Measurements from ENCODE around the gene CPB2. TPM values are rescaled to one million over a fixed set of nuclear protein-coding genes. Genes with fewer than 3 reads are reported as not detected.

Gene CPB2
- total and polyA plus RNA-seq, 4 donors, result 175 to 997 (median 504) TPM

DNA sequence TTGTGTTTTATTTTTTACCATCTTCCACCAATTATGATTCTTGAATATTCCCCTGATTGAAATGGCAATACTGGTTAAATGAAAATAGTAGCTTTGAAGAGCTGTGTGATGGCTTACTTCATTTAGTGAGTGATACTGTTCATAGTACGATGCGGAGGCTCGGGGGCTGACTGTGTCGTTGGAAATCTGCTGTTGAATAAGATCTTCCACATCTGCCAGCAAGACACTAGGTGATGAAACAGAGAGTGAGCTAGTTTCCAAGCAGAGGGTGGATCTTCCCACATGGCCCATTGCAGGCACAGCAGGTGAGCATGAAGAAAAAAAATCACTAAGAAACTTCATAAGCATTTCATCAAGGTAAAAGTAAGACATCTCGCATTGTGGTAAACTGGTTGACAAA, 22.5 kb downstream of the CPB2 start:
- TF ChIP-seq FOXA1 (IDR thresholded peaks at IDR 0.05) (no peak), HNF4A (conservative IDR thresholded peaks at IDR 0.05) (no peak), YY1 (IDR thresholded peaks at IDR 0.05) (no peak), RAD21 (IDR thresholded peaks at IDR 0.05) (no peak), JUND (IDR thresholded peaks at IDR 0.05) (no peak), GABPA (IDR thresholded peaks at IDR 0.05 in 1 of 2, conservative IDR thresholded peaks at IDR 0.05 in 1 of 2) (no peak), NR2F2 (IDR thresholded peaks at IDR 0.05) (no peak)
- TF ChIP-seq, protein P1, sequence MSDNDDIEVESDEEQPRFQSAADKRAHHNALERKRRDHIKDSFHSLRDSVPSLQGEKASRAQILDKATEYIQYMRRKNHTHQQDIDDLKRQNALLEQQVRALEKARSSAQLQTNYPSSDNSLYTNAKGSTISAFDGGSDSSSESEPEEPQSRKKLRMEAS (IDR thresholded peaks at IDR 0.05), result no peak
- TF ChIP-seq, protein P2, sequence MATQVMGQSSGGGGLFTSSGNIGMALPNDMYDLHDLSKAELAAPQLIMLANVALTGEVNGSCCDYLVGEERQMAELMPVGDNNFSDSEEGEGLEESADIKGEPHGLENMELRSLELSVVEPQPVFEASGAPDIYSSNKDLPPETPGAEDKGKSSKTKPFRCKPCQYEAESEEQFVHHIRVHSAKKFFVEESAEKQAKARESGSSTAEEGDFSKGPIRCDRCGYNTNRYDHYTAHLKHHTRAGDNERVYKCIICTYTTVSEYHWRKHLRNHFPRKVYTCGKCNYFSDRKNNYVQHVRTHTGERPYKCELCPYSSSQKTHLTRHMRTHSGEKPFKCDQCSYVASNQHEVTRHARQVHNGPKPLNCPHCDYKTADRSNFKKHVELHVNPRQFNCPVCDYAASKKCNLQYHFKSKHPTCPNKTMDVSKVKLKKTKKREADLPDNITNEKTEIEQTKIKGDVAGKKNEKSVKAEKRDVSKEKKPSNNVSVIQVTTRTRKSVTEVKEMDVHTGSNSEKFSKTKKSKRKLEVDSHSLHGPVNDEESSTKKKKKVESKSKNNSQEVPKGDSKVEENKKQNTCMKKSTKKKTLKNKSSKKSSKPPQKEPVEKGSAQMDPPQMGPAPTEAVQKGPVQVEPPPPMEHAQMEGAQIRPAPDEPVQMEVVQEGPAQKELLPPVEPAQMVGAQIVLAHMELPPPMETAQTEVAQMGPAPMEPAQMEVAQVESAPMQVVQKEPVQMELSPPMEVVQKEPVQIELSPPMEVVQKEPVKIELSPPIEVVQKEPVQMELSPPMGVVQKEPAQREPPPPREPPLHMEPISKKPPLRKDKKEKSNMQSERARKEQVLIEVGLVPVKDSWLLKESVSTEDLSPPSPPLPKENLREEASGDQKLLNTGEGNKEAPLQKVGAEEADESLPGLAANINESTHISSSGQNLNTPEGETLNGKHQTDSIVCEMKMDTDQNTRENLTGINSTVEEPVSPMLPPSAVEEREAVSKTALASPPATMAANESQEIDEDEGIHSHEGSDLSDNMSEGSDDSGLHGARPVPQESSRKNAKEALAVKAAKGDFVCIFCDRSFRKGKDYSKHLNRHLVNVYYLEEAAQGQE (IDR thresholded peaks at IDR 0.05), result no peak
- TF ChIP-seq, protein P3, sequence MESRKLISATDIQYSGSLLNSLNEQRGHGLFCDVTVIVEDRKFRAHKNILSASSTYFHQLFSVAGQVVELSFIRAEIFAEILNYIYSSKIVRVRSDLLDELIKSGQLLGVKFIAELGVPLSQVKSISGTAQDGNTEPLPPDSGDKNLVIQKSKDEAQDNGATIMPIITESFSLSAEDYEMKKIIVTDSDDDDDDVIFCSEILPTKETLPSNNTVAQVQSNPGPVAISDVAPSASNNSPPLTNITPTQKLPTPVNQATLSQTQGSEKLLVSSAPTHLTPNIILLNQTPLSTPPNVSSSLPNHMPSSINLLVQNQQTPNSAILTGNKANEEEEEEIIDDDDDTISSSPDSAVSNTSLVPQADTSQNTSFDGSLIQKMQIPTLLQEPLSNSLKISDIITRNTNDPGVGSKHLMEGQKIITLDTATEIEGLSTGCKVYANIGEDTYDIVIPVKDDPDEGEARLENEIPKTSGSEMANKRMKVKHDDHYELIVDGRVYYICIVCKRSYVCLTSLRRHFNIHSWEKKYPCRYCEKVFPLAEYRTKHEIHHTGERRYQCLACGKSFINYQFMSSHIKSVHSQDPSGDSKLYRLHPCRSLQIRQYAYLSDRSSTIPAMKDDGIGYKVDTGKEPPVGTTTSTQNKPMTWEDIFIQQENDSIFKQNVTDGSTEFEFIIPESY (IDR thresholded peaks at IDR 0.05), result no peak
- no peaks in the 10 kb centered on the region for H3K9me3 ChIP-seq (ENCODE audit: control insufficient read depth in 4 of 4, low read length in 3 of 4)
- no peak for DNase-seq (ENCODE audit: low spot score)
- H3K9ac ChIP-seq (ENCODE audit: low read depth in 1 of 2, low read length in 2 of 2), result no peak overlapping the region
- peaks cover 14 to 89% (median 75%) of the 10 kb centered on the region in 4 donors for H3K36me3 ChIP-seq (ENCODE audit: control insufficient read depth in 4 of 4, insufficient read depth in 3 of 4, low read depth in 1 of 4, low read length in 3 of 4)
- no peak overlapping the region for H3K27ac ChIP-seq (ENCODE audit: low read depth in 1 of 2, low read length in 2 of 2)
- 89% methylated on average over 5 of the region's 5 CpGs for WGBS
- no peaks in the 10 kb centered on the region for H3K27me3 ChIP-seq (ENCODE audit: control insufficient read depth in 4 of 4, insufficient read depth in 4 of 4, low read length in 3 of 4)
- H3K4me3 ChIP-seq (ENCODE audit: low read depth in 1 of 3, low read length in 3 of 3), result no peak overlapping the region
- H3K4me1 ChIP-seq (ENCODE audit: control insufficient read depth in 4 of 4, insufficient read depth in 4 of 4, low read length in 3 of 4), result peaks cover 3 to 18% (median 7%) of the 10 kb centered on the region in 4 donors

DNA sequence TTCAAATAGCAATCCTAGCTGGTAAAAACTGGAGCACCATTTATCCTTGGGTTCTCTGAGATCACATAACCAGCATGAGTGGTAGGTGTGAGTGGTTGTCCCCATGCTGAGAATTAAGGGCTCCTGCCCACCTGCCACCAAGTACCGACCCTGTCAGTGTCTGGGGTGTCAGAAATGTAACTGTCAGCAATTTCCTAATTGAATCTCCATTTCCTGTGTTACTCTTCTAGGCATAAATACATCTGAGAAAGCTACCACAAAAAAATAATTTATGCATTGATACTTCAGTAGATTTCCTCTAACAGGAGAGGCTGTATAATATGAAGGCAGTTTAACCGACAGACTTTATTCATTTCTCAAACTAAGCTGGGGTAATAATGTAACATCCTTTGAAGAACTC, 25.1 kb downstream of the CPB2 start:
- H3K27ac ChIP-seq (ENCODE audit: low read depth in 1 of 2, low read length in 2 of 2), result no peak overlapping the region
- 75% methylated on average over 2 of the region's 2 CpGs for WGBS
- H3K36me3 ChIP-seq (ENCODE audit: control insufficient read depth in 4 of 4, insufficient read depth in 3 of 4, low read depth in 1 of 4, low read length in 3 of 4), result peaks cover 7 to 77% (median 65%) of the 10 kb centered on the region in 4 donors
- H3K27me3 ChIP-seq (ENCODE audit: control insufficient read depth in 4 of 4, insufficient read depth in 4 of 4, low read length in 3 of 4), result no peaks in the 10 kb centered on the region
- no peak overlapping the region for H3K9ac ChIP-seq (ENCODE audit: low read depth in 1 of 2, low read length in 2 of 2)
- no peak for DNase-seq (ENCODE audit: low spot score)
- no peak overlapping the region for H3K4me3 ChIP-seq (ENCODE audit: low read depth in 1 of 3, low read length in 3 of 3)
- TF ChIP-seq FOXA1 (IDR thresholded peaks at IDR 0.05), result no peak
- no peak for TF ChIP-seq HNF4A (conservative IDR thresholded peaks at IDR 0.05)
- TF ChIP-seq, protein P3 (IDR thresholded peaks at IDR 0.05), result no peak
- no peak for TF ChIP-seq GABPA (IDR thresholded peaks at IDR 0.05 in 1 of 2, conservative IDR thresholded peaks at IDR 0.05 in 1 of 2)
- no peak for TF ChIP-seq EGR1 (IDR thresholded peaks at IDR 0.05; ENCODE audit: low read depth in 2 of 2)
- TF ChIP-seq SP1 (IDR thresholded peaks at IDR 0.05), result no peak
- TF ChIP-seq RXRA (IDR thresholded peaks at IDR 0.05), result no peak
- no peak for TF ChIP-seq TAF1 (conservative IDR thresholded peaks at IDR 0.05)
- TF ChIP-seq, protein P4, sequence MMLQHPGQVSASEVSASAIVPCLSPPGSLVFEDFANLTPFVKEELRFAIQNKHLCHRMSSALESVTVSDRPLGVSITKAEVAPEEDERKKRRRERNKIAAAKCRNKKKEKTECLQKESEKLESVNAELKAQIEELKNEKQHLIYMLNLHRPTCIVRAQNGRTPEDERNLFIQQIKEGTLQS (IDR thresholded peaks at IDR 0.05), result no peak
- TF ChIP-seq, protein P1 (IDR thresholded peaks at IDR 0.05), result no peak
- H3K9me3 ChIP-seq (ENCODE audit: control insufficient read depth in 4 of 4, low read length in 3 of 4), result no peaks in the 10 kb centered on the region
- peaks cover 3 to 41% (median 25%) of the 10 kb centered on the region in 4 donors for H3K4me1 ChIP-seq (ENCODE audit: control insufficient read depth in 4 of 4, insufficient read depth in 4 of 4, low read length in 3 of 4)

Measured in liver (tissue), 9 donors.